ENCODE data around the gene OR8B4.

DNA sequence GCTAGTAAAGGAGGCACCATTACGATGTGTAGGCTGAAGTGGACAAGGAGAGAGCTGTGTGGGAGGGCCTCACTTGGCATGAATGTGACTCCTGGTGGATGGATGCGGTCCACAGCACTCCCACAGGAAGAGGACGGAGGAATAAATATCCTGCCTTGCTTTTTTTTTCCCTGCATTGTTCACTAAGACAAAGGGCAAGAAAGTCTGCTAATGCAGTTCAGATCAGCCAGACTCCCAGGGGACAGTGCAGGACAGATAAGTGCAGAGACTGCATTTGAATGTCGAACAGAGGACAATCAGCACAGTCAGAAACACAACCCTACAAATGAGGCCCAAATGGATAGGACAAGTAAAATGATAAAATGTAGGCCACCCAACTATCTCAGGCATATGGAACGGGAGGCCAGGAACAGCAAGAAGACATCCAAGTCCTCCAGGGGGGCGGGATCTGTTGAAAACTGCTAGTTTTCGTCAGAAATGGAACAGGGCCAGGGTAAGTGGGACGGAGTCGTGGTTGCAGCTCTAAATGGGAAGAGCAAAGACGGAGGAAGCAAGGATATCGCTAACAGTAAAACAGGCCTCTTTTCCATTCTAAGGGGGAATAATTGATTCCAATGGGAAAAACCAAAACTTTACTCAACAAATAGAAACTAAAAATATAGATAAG, 46.0 kb upstream of the OR8B4 start:
- no peak for TF ChIP-seq CTCF (IDR thresholded peaks at IDR 0.05)
- TF ChIP-seq POLR2A (IDR thresholded peaks at IDR 0.05): no peak
- no peak for TF ChIP-seq EP300 (IDR thresholded peaks at IDR 0.05)
